ENCODE measurements around the gene SMNDC1. TPM values are rescaled to one million over a fixed set of nuclear protein-coding genes. Genes with fewer than 3 reads are reported as not detected.

The SMNDC1 gene
- total RNA-seq, 1 experiment from 2014 or later = 6.8 TPM

DNA sequence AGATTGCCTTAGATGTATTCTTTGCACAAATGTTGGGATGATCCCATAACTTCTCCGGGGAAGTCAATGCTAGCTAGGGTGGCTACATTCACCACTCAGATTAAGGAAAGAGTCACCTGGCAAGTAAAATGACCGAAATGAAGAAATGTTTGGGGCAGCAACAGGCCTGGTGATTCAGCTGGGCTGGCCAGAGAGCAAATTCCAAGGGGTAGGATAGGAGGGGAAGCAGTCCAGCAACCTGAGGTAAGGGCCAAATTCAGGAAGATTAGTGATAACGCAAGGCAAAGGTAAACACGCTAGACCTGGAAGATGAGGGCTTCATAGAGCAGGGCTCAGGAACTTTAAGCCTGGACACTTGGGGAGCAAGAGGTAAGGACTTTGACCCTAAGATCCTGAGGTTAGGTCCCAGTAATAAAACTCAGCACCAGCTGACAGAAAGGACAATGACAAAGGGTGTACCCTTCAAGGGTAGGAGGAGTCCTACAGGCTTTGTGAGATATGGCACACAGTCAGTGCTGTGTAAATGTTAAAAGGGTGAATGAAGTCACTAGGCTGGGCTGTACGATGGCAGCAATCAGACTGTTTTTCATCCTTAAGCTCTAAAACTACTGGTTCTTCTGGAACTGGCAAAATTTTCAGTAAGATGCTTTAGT, 22.7 kb upstream of the SMNDC1 start:
- DNase-seq (ENCODE audit: low spot score) = no peak

GRCh38 chr10:110326351-110327032, 21.8 kb upstream of the SMNDC1 start:
- DNase-seq (ENCODE audit: low spot score) = no peak

GRCh38 chr10:110324805-110325280, 20.1 kb upstream of the SMNDC1 start:
- DNase-seq (ENCODE audit: low spot score) = no peak

DNA sequence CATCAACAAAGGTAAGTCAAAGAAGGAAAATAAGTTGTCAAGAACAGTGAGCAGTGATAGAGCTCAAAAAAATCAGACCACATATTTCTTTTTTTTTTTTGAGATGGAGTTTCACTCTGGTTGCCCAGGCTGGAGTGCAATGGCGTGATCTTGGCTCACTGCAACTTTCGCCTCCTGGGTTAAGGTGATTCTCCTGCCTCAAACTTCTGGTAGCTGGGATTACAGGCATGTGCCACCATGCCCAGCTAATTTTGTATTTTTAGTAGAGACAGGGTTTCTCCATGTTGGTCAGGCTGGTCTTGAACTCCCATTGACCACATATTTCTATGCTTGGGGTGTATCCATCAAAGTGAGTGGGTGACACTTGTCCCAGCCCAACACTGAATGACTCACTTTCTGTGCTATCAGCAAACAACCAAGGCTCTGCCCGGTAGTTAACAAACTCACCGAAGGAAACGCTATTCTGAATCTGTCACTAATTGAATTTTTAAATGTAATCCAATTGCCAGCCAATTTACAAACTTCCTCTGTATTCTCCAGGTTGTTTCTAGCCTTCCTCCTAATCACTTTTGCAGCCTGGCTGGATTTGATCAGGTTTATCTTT, 19.6 kb upstream of the SMNDC1 start:
- DNase-seq (ENCODE audit: low spot score) = no peak

DNA sequence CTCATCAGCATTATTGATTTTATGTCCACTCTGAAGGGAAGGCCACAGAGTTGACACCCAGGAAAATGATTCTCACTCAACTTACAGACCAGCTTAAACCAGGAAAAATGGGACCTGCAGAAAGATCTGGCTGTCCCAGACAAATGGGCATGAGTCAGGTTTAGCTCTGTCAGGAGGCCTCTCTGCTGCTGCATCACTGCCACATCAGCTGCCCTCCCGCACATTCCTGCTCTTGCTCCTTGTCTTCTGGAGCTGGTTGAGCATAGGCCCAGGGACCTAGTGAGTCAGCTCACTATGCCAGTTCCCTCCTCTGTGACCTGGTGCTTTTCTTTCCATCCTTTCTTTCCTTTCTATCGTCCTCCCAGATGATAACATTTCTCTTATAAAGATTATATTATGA, 18.8 kb upstream of the SMNDC1 start:
- DNase-seq (ENCODE audit: low spot score) = no peak

DNA sequence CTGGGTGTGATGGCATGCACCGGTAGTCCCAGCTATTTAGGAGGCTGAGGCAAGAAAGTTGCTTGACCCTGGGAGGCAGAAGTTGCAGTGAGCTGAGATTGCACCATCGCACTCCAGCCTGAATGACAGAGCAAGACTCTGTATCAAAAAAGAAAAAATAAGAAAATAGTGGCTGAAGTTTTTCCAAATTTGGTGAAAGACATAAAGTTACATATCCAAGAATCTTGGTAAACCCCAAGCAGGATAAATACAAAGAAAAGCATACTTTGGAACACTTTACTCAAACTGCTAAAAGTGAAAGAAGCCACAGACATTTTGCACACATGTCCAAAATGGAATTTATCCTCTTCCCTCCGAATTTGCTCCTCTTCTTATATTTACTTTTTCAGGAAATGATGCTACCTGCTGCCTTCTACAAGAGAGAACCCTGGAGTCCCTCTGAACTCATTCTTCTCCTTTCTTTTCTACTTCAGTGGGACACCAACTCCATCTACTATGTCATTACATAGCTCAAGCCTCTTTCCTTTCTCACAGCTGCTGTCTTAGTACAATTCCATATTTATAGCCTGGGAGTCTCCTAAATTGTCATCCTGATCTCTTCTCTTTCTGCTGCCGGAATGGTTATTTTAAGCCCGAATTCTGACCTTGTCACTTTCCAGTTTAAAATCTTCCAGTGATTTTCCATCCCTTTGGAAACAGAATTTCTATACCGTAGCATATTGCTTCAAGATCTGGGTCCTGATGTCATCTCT, 17.3 kb upstream of the SMNDC1 start:
- no peak for DNase-seq (ENCODE audit: low spot score)

DNA sequence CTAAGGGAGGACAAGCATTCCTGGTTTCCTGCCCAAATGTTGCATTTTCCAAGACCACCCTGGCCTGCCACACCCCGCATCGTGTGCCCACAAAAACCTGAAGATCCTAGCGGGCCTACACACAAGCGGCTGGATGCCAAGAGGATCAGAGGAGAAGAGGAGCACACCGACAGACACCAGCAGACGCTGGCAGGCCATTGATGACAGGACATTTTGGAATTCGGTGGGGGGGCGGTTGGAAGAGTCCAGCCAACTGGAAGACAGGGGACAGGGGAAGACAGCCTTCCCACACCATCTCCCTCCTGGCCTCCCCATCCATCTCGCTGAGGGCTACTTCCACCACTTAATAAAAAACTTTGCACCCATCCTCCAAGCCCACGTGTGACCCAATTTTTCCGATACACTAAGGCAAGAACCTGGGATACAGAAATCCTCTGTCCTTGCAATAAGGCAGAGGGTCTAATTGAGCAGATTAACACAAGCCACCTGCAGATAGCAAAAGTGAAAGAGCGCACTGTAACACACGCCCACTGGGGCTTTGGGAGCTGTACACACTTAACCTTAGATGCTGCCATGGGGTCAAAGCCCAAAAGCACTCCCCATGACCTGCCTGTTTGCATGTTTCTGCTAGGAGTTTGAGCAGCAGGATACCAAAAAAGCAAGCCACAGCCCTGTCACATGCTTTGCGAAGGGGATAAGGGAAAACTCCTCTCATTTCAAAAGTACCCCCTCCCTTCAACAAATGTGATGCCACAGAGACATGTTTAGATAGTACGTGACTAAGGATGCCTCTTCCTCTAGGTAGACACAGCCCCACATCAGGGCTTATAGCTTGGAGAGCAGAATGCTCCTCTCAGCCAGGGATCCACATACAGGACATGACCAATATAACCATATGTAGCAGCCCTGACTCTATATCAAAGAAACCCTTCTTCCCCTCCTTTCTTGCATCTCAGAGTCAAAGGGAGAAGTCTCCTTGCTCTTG, 13.4 kb upstream of the SMNDC1 start:
- no peak for DNase-seq (ENCODE audit: low spot score)

- no peak for DNase-seq (ENCODE audit: low spot score)
These were observed 9.0 kb upstream of the SMNDC1 start for GRCh38 chr10:110313674-110314073.

- DNase-seq (ENCODE audit: low spot score) = no peak
These were observed 7.5 kb upstream of the SMNDC1 start for GRCh38 chr10:110312206-110312605.

- DNase-seq (ENCODE audit: low spot score) = peak; percentile 81
These were observed 6.7 kb upstream of the SMNDC1 start for GRCh38 chr10:110311357-110311949.

DNA sequence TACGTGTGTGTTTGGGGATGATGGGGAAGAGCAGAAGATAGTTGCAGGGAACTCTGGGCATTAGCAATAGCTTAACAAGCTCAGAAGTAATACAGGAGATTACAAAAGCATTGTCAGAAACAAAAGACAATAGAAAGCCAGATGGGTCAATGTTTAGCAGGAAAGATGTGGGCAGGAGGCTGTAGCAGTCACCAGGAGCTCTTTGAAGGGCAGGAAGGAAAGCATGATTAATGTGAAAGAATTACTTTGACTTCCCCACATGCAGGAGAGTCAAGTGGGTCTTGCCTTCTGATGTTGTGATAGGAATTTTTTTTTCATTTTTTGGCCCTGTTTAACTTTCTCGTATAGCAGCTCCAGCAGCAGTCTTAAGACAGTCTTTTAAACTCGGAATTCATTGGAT, 6.0 kb upstream of the SMNDC1 start:
- DNase-seq (ENCODE audit: low spot score) = no peak

- no peak for DNase-seq (ENCODE audit: low spot score)
These were observed 3.1 kb upstream of the SMNDC1 start for GRCh38 chr10:110307805-110308204.

GRCh38 chr10:110306452-110306768, 1.7 kb upstream of the SMNDC1 start:
- DNase-seq (ENCODE audit: low spot score) = no peak

DNA sequence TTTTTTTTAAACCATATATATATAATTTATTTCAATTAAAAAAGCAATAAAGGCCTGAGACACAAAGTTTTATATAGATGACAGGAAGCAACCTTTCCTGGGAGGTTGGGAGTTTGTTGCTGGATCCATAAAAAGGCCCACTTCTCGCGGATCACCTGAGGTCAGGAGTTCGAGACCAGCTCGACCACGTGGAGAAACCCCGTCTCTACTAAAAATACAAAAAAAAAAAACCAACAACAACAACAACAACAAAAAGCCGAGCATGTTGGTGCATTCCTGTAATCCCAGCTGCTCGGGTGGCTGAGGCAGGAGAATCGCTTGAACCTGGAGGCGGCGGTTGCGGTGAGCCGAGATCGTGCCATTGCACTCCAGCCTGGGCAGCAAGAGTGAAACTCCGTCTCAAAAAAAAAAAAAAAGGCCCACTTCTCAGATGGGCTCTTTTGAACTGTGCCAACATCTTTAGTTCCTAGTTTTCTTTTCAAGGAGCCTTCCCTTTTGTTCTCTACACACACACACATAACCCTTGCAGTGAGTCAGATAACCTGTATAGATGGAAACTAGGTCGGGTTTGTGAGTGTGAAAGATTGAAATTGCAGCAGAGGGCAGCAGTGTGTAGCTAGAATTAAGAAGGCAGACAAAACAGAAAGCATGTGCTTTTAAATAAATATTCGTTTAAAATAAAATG, 1.2 kb upstream of the SMNDC1 start:
- peak; percentile 82 for DNase-seq (ENCODE audit: low spot score)

- peak; percentile 35 for DNase-seq (ENCODE audit: low spot score)
These were observed 333 bp downstream of the SMNDC1 start for GRCh38 chr10:110304394-110304779.

DNA sequence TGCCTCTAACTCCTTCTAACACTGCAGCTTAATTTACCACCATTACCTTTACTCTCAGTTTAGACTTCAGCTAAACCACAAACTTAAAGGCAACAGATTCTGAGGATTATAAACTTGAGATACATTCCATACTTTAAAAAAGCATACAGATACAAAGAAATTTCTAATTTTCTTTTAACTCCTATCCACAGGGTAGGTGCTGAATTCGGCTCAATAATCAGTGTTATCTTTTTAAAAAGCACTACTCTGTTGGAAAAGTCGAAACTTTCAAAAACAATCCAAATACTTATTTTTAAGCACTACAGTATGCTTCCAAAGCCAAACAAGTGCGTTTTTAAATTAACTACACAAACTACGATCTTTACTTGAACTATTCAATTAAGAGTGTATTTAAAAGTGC, 1.0 kb downstream of the SMNDC1 start:
- DNase-seq (ENCODE audit: low spot score) = peak; percentile 23

GRCh38 chr10:110300486-110300986, 4.2 kb downstream of the SMNDC1 start:
- no peak for DNase-seq (ENCODE audit: low spot score)

DNA sequence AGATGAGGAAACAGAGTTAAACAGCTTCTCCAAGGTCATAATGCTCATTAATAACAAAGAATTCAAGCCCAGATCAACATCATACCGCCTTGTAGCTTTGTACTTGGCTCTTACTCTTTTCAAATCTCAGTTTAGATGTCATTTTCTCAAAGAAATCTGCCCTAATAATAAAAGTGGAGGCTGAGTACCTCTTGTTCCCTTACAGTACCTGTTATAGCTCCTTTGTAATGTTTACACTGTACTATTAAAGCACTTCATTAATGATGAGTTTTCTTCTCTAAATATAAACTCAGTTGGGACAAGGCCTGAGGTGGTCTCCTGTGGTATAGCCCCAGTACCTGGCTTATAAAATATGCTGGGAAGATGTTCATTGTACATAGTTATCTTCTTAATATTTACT, 7.8 kb downstream of the SMNDC1 start:
- DNase-seq (ENCODE audit: low spot score) = no peak

- no peak for DNase-seq (ENCODE audit: low spot score)
These were observed 17.9 kb downstream of the SMNDC1 start for GRCh38 chr10:110286841-110287240.

DNA sequence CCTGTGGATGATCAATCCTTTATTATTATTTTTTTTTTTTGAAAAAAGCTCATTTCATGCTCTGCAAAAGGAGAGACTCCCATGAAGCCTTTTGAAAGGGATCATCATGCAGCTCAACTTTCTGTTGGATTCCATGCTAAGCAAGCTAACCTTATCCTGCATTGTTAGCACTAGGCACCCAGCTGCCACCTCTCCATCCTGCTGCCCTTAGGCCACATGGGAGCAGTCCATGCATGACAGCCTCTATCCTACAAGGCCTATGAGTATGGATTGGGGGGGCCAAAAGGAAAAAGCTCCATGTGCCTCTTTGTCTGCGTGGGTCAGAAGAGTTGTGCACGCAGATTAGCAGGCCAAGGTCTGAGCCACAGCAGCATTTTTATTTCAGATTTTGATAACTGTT, 19.2 kb downstream of the SMNDC1 start:
- no peak for DNase-seq (ENCODE audit: low spot score)
